HG03103 (cell line): Measurements from ENCODE around the gene KIRREL3.

Source experiments
- ATAC-seq: cut with Tn5 transposase; IDR thresholded peaks from one replicate; pipeline ENCODE4 v1.9.1; 2021; ENCODE audit warnings: low read depth; ENCODE audit not compliant: unreplicated experiment

Gene KIRREL3

GRCh38 chr11:126654886-126655806, 345.4 kb downstream of the KIRREL3 start:
- ATAC-seq, result no peak

GRCh38 chr11:126653040-126653439, 347.5 kb downstream of the KIRREL3 start:
- ATAC-seq, result no peak

GRCh38 chr11:126647735-126648134, 352.8 kb downstream of the KIRREL3 start:
- ATAC-seq, result no peak

GRCh38 chr11:126646701-126647557, 353.6 kb downstream of the KIRREL3 start:
- no peak for ATAC-seq

GRCh38 chr11:126645186-126645585, 355.4 kb downstream of the KIRREL3 start:
- no peak for ATAC-seq

- ATAC-seq, result no peak
Observed at GRCh38 chr11:126640186-126640585, 360.4 kb downstream of the KIRREL3 start.

- ATAC-seq, result no peak
Observed at GRCh38 chr11:126639692-126640091, 360.9 kb downstream of the KIRREL3 start.

GRCh38 chr11:126638648-126639047, 361.9 kb downstream of the KIRREL3 start:
- ATAC-seq, result no peak

- ATAC-seq, result no peak
Observed at GRCh38 chr11:126637795-126638175, 362.8 kb downstream of the KIRREL3 start.

- ATAC-seq, result no peak
Observed at GRCh38 chr11:126636911-126637794, 363.4 kb downstream of the KIRREL3 start.

GRCh38 chr11:126635511-126635910, 365.1 kb downstream of the KIRREL3 start:
- ATAC-seq, result no peak

- no peak for ATAC-seq
Observed at GRCh38 chr11:126634963-126635362, 365.6 kb downstream of the KIRREL3 start.

- ATAC-seq, result no peak
Observed at GRCh38 chr11:126633330-126633729, 367.2 kb downstream of the KIRREL3 start.

GRCh38 chr11:126630893-126631798, 369.4 kb downstream of the KIRREL3 start:
- ATAC-seq, result no peak

GRCh38 chr11:126630488-126630887, 370.1 kb downstream of the KIRREL3 start:
- ATAC-seq, result no peak

- no peak for ATAC-seq
Observed at GRCh38 chr11:126628790-126629621, 371.6 kb downstream of the KIRREL3 start.

- ATAC-seq, result no peak
Observed at GRCh38 chr11:126628450-126628789, 372.1 kb downstream of the KIRREL3 start.

- ATAC-seq, result no peak
Observed at GRCh38 chr11:126627421-126627820, 373.1 kb downstream of the KIRREL3 start.

- no peak for ATAC-seq
Observed at GRCh38 chr11:126624506-126624905, 376.1 kb downstream of the KIRREL3 start.
